GM19438 (cell line): Measurements from ENCODE around the gene KRTAP12-4.
"Not testable (repeated sequence)": the region's sequence is repeated elsewhere in the genome, so short reads cannot be mapped to it uniquely, and the experiment has no call there.

Experiments used
- ATAC-seq: cut with Tn5 transposase; IDR thresholded peaks from one replicate; pipeline ENCODE4 v1.9.1; 2021; ENCODE audit warnings: low read depth; ENCODE audit not compliant: unreplicated experiment

The KRTAP12-4 gene

GRCh38 chr21:44637018-44637850 is 17.2 kb downstream of the KRTAP12-4 start, which contains the start of gene KRTAP10-10:
Gene KRTAP10-10 (plus strand): TSS chr21:44637356. CDS start chr21:44637418, 62 bp downstream.
- ATAC-seq, result no peak

DNA sequence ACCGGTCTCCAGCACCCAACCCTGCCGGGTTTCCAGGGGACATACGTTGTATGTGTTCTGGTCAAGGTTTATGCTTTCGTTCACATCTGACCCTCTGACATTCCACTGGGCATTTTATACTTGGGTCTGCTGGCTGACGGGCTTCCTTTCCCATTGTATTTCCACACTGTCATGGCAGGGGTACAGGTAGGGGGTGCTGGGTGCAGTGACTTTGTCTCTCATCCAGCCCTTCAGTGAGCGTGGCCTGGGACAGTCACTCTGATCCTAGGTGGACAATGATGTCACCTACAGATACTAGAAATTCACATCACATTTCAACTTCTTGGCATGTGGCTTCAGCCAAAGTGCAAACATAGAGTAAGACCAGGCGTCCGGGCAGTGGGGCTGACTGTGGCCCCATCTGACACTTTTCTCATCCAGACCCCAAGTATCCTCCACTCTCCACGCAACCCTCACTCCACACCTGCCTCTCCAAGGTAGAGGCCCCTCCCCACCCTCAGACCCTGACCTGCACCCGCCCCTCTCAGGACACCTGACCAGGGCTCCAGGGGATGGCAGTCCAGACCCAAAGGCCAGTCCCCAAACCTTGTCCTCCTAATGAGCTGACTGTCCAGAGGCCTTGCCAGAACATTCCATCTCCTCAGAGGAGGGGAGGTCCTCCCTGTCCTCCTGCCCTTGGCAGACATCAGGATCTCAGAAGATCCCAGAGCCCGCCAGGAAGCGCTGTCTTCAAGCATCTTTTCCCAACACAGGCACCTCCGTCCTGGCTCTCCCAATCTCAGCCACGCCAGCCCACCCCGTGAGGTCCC is 18.0 kb downstream of the KRTAP12-4 start:
- ATAC-seq, result no peak

DNA sequence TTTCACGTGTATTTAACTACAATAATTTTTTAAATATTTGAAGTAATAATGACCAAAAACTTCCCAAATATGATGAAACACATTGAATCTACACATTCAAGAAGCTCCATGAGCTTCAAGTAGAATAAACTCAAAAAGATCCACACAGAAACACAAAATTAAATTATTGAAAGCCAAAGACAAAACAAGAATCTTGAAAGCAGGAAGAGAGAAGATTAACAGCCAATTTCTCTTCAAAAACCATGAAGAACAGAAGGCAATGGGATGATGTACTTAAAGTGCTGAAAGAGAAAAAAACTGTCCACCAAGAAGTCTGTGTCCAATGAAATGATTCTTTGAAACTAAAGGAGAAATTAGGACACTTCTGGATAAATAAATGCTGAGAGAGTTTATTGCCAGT is 22.4 kb downstream of the KRTAP12-4 start:
- ATAC-seq, result no peak

- ATAC-seq, result no peak
These were observed 24.0 kb downstream of the KRTAP12-4 start for GRCh38 chr21:44630440-44630839.

DNA sequence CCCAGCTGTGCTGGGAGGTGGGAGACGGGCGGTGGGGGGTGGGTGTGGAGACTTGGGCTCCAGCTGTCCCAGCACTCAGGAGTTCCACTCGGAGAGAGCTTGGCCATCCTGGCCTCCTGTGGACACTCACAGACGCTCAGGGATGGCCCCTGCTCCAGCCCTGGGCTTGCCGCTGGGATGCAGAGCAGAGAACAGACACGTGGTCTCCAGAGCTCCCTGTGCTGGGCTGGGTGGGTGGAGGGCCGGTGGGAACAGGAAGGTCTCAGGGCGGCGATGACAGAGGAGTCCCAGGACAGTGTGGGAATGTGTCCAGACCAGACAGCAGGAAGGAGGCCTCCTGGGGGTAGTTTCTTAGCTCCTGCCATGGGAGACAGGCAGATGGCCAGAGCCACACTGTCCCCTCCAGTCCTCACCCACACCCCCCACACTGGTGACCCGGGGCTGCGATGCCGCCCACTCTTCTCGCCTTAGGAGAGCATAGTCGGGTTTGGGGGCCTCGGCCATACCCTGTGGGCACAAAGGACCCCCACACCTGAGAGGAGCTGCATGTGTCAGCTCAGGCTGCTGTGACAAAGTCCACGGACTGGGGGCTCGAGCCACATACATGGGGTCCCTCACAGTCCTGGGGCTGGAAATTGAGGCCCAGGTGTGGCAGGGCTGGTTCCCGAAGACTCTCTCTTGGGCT is 25.6 kb downstream of the KRTAP12-4 start:
- no peak for ATAC-seq

- not testable (repeated sequence) for ATAC-seq
These were observed 26.6 kb downstream of the KRTAP12-4 start for GRCh38 chr21:44627831-44628233.

DNA sequence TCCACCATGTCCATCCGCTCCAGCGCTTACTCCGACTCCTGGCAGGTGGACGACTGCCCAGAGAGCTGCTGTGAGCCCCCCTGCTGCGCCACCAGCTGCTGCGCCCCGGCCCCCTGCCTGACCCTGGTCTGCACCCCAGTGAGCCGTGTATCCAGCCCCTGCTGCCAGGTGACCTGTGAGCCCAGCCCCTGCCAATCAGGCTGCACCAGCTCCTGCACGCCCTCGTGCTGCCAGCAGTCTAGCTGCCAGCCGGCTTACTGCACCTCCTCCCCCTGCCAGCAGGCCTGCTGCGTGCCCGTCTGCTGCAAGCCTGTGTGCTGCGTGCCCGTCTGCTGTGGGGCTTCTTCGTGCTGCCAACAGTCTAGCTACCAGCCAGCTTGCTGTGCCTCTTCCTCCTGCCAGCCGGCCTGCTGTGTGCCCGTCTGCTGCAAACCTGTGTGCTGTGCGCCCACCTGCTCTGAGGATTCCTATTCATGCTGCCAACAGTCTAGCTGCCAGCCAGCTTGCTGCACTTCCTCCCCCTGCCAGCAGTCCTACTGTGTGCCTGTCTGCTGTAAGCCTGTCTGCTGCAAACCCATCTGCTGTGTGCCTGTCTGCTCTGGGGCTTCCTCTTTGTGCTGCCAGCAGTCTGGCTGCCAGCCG is 27.2 kb downstream of the KRTAP12-4 start:
- not testable (repeated sequence) for ATAC-seq

GRCh38 chr21:44626673-44627143 is 27.8 kb downstream of the KRTAP12-4 start, which contains the start of gene KRTAP10-9:
Gene KRTAP10-9 (plus strand): TSS chr21:44627093. CDS start chr21:44627172, 79 bp downstream.
- no peak for ATAC-seq

GRCh38 chr21:44626262-44626661 is 28.2 kb downstream of the KRTAP12-4 start:
- ATAC-seq, result no peak

DNA sequence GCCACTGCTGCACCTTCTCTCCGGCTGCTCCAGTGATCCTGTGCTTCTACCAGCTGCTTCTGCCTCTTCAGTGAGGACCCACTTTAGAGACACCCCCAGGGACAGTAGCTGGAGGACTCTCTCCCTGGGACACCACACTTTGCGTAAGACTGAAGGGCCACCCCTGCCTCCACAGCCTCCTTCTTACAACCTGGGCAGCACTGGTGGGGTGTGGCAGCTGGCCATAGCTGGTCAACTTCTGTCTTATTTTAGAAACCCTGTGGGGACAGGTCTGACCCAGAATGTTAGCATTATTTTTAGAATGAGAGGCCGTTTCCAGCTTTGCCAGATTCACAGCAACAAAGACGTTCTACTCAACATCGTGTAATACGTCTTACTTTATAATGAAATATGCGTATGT is 28.7 kb downstream of the KRTAP12-4 start:
- ATAC-seq, result no peak

GRCh38 chr21:44623575-44623974 is 30.9 kb downstream of the KRTAP12-4 start:
- ATAC-seq, result no peak

- ATAC-seq, result no peak
These were observed 34.6 kb downstream of the KRTAP12-4 start for GRCh38 chr21:44619886-44620285.

- no peak for ATAC-seq
These were observed 35.5 kb downstream of the KRTAP12-4 start for GRCh38 chr21:44618909-44619308.

DNA sequence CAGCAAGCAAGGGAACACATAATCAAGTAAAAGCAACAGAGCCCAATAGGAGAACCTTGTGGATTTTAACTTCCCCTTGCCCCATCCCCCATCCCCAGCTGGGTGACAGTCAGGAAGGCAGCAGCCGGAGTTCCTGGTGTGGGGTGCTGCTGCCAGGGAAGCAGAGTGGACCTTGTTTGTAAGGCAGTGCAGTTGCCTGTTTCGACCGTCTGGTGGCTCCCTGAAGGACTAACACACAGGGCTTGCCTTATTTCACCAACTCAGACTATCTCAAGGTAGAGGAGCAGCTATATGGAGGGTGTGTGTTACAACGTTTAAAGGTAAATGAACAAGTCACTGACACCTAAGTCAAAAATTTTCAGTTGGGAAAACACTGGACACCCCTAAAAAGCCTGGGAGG is 36.0 kb downstream of the KRTAP12-4 start:
- ATAC-seq, result no peak

GRCh38 chr21:44617071-44617501 is 37.4 kb downstream of the KRTAP12-4 start:
- no peak for ATAC-seq

DNA sequence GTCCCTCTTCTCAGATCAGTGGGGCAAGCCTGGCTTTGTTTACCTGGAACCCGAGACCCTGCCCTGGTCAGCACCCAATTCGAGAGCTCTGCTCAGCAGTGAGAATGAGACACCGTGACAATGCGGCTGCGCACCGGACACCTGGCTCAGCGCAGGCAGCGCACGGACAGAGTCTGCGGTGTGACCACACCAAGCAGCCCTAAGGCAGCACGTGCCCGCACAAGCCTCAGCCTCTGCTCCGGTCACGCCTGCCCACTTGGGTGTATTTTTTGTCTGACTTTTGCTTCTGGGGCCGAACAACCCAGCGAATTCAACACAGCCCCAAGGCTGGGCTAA is 37.9 kb downstream of the KRTAP12-4 start:
- no peak for ATAC-seq

GRCh38 chr21:44615911-44616590 is 38.4 kb downstream of the KRTAP12-4 start:
- ATAC-seq, result no peak

DNA sequence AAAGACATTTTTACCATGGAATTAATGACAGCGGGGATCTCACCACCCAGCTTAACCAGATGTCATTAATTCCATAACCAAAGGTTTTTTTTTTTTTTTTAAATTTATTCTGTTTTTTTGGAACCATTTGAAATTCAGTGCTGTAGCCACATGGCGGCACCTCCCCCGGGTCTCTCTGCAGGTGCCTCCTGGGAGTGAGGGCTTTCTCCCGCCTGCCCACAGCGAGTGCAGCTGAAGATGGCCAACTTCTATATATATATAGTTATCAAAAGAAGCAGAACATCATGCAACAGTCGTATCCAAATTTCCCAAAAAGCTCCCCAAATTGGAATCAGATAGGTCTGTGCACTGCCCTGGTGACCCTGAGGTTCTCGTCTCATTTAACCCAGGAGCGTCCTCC is 39.0 kb downstream of the KRTAP12-4 start:
- no peak for ATAC-seq

GRCh38 chr21:44614961-44615391 is 39.5 kb downstream of the KRTAP12-4 start:
- no peak for ATAC-seq

GRCh38 chr21:44614161-44614631 is 40.3 kb downstream of the KRTAP12-4 start:
- ATAC-seq, result no peak
